Measurements from ENCODE around the gene CSTB.

The CSTB gene

GRCh38 chr21:43763901-43764523, 12.1 kb downstream of the CSTB start:
- TF ChIP-seq EZH2 (IDR thresholded peaks at IDR 0.05) (no peak), FOXP2 (optimal IDR thresholded peaks at IDR 0.05; ENCODE audit: control extremely low read depth, extremely low read length, insufficient read depth) (no peak), POLR2AphosphoS5 (IDR thresholded peaks at IDR 0.05; ENCODE audit: borderline replicate concordance, low read depth, low read length) (no peak)
- Histone ChIP-seq H3K27ac (no peak overlapping the region), H3K36me3 (ENCODE audit: insufficient read depth, low read length) (no peaks in the 10 kb centered on the region), H3K4me3 (no peak overlapping the region), H3K9ac (ENCODE audit: insufficient read length) (no peak overlapping the region), H3K9me3 (ENCODE audit: low read depth, low read length) (no peaks in the 10 kb centered on the region)
- no peak for DNase-seq (ENCODE audit: low read depth, low spot score)

- DNase-seq (ENCODE audit: low read depth, low spot score), result no peak
- TF ChIP-seq EZH2 (IDR thresholded peaks at IDR 0.05), result no peak
- TF ChIP-seq POLR2AphosphoS5 (IDR thresholded peaks at IDR 0.05; ENCODE audit: borderline replicate concordance, low read depth, low read length), result no peak
- no peak for TF ChIP-seq FOXP2 (optimal IDR thresholded peaks at IDR 0.05; ENCODE audit: control extremely low read depth, extremely low read length, insufficient read depth)
- H3K27ac ChIP-seq, result no peak overlapping the region
- no peaks in the 10 kb centered on the region for H3K36me3 ChIP-seq (ENCODE audit: insufficient read depth, low read length)
- H3K9me3 ChIP-seq (ENCODE audit: low read depth, low read length), result no peaks in the 10 kb centered on the region
- H3K4me3 ChIP-seq, result no peak overlapping the region
- H3K9ac ChIP-seq (ENCODE audit: insufficient read length), result no peak overlapping the region
Observed at GRCh38 chr21:43762303-43763128, 13.6 kb downstream of the CSTB start.

GRCh38 chr21:43761886-43762285, 14.2 kb downstream of the CSTB start:
- DNase-seq (ENCODE audit: low read depth, low spot score), result no peak
- no peak for TF ChIP-seq POLR2AphosphoS5 (IDR thresholded peaks at IDR 0.05; ENCODE audit: borderline replicate concordance, low read depth, low read length)
- Histone ChIP-seq H3K27ac (no peak overlapping the region), H3K9me3 (ENCODE audit: low read depth, low read length) (no peaks in the 10 kb centered on the region), H3K9ac (ENCODE audit: insufficient read length) (no peak overlapping the region), H3K4me3 (no peak overlapping the region), H3K36me3 (ENCODE audit: insufficient read depth, low read length) (no peaks in the 10 kb centered on the region)

- H3K9me3 ChIP-seq (ENCODE audit: low read depth, low read length), result no peaks in the 10 kb centered on the region
- no peak overlapping the region for H3K4me3 ChIP-seq
- H3K36me3 ChIP-seq (ENCODE audit: insufficient read depth, low read length), result no peaks in the 10 kb centered on the region; the same call in 1 of the 2 replicates
- no peak for DNase-seq (ENCODE audit: low read depth, low spot score)
- H3K27ac ChIP-seq, result 0 out of 2 replicates have a peak overlapping the region, but pooled peaks have one; percentile 13
- no peak for TF ChIP-seq EZH2 (IDR thresholded peaks at IDR 0.05)
- H3K9ac ChIP-seq (ENCODE audit: insufficient read length), result no peak overlapping the region
Observed at GRCh38 chr21:43760391-43760958, 15.6 kb downstream of the CSTB start.

- H3K4me3 ChIP-seq, result no peak overlapping the region
- DNase-seq (ENCODE audit: low read depth, low spot score), result no peak
- no peak overlapping the region for H3K9ac ChIP-seq (ENCODE audit: insufficient read length)
- H3K36me3 ChIP-seq (ENCODE audit: insufficient read depth, low read length), result no peaks in the 10 kb centered on the region; the same call in 1 of the 2 replicates
- no peak for TF ChIP-seq POLR2AphosphoS5 (IDR thresholded peaks at IDR 0.05; ENCODE audit: borderline replicate concordance, low read depth, low read length)
- TF ChIP-seq EZH2 (IDR thresholded peaks at IDR 0.05), result no peak
- TF ChIP-seq FOXP2 (optimal IDR thresholded peaks at IDR 0.05; ENCODE audit: control extremely low read depth, extremely low read length, insufficient read depth), result no peak
- no peaks in the 10 kb centered on the region for H3K9me3 ChIP-seq (ENCODE audit: low read depth, low read length)
- H3K27ac ChIP-seq, result no peak overlapping the region
Observed at GRCh38 chr21:43759651-43760050, 16.5 kb downstream of the CSTB start.

GRCh38 chr21:43758811-43759210, 17.3 kb downstream of the CSTB start:
- Histone ChIP-seq H3K27ac (peak overlapping the region; percentile 77; the same call in 1 of the 2 replicates), H3K9ac (ENCODE audit: insufficient read length) (peak overlapping the region; percentile 41), H3K9me3 (ENCODE audit: low read depth, low read length) (no peaks in the 10 kb centered on the region), H3K36me3 (ENCODE audit: insufficient read depth, low read length) (no peaks in the 10 kb centered on the region; the same call in 1 of the 2 replicates), H3K4me3 (no peak overlapping the region)
- no peak for DNase-seq (ENCODE audit: low read depth, low spot score)
- no peak for TF ChIP-seq POLR2AphosphoS5 (IDR thresholded peaks at IDR 0.05; ENCODE audit: borderline replicate concordance, low read depth, low read length)
- TF ChIP-seq EZH2 (IDR thresholded peaks at IDR 0.05), result no peak

GRCh38 chr21:43758111-43758641, 17.9 kb downstream of the CSTB start:
- Histone ChIP-seq H3K9me3 (ENCODE audit: low read depth, low read length) (no peaks in the 10 kb centered on the region), H3K4me3 (peak overlapping the region; percentile 38), H3K9ac (ENCODE audit: insufficient read length) (peak overlapping the region; percentile 41), H3K27ac (peak overlapping the region; percentile 77), H3K36me3 (ENCODE audit: insufficient read depth, low read length) (no peaks in the 10 kb centered on the region; the same call in 1 of the 2 replicates)
- no peak for DNase-seq (ENCODE audit: low read depth, low spot score)
- no peak for TF ChIP-seq EZH2 (IDR thresholded peaks at IDR 0.05)
- TF ChIP-seq FOXP2 (optimal IDR thresholded peaks at IDR 0.05; ENCODE audit: control extremely low read depth, extremely low read length, insufficient read depth), result no peak
- TF ChIP-seq POLR2AphosphoS5 (IDR thresholded peaks at IDR 0.05; ENCODE audit: borderline replicate concordance, low read depth, low read length), result no peak

GRCh38 chr21:43757601-43758000, 18.5 kb downstream of the CSTB start:
- TF ChIP-seq FOXP2 (optimal IDR thresholded peaks at IDR 0.05; ENCODE audit: control extremely low read depth, extremely low read length, insufficient read depth) (no peak), EZH2 (IDR thresholded peaks at IDR 0.05) (no peak), POLR2AphosphoS5 (IDR thresholded peaks at IDR 0.05; ENCODE audit: borderline replicate concordance, low read depth, low read length) (no peak)
- Histone ChIP-seq H3K9ac (ENCODE audit: insufficient read length) (peak overlapping the region; percentile 41), H3K4me3 (no peak overlapping the region), H3K27ac (peak overlapping the region; percentile 77; the same call in 1 of the 2 replicates), H3K9me3 (ENCODE audit: low read depth, low read length) (no peaks in the 10 kb centered on the region), H3K36me3 (ENCODE audit: insufficient read depth, low read length) (no peaks in the 10 kb centered on the region; the same call in 1 of the 2 replicates)
- no peak for DNase-seq (ENCODE audit: low read depth, low spot score)
